NCI-H187 (cell line): ENCODE results near the gene S1PR5.
"Not testable (repeated sequence)": the region's sequence is repeated elsewhere in the genome, so short reads cannot be mapped to it uniquely, and the experiment has no call there.

Source experiments
- DNase-seq, 2 experiments: peaks; one replicate each; lab custom pipeline; 2025; lab: John Stamatoyannopoulos, UW

The S1PR5 gene

DNA sequence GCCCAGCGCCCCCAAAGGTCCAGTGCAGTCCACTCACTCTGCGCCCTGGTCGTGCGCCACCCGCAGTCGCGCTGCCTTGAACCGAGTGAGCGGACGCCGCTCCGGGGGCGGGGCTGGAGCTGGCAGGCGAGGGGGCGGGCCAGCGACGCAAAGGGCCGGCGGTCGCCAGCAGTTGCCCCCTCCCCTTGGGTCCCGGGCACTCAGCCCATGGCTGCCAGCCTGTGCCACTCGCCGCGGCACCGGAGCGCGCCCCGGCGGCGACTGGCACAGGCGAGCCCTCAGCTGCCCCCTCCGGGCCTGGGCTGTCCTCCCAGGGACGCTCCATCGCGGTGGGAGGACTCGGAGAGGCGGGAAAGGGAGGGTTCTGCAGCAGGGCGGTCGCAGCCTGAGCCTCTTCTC lies at the start of gene S1PR5:
S1PR5 (minus strand) TSS at position 87 of the 399 bp plus-strand sequence. CDS start 2,436 bp downstream, outside the sequence.
- DNase-seq, result no peak

- DNase-seq, result no peak
These were observed 49.6 kb upstream of the S1PR5 start for GRCh38 chr19:10566658-10567410.

GRCh38 chr19:10566408-10566657 lies 49.1 kb upstream of the S1PR5 start:
- no peak for DNase-seq

DNA sequence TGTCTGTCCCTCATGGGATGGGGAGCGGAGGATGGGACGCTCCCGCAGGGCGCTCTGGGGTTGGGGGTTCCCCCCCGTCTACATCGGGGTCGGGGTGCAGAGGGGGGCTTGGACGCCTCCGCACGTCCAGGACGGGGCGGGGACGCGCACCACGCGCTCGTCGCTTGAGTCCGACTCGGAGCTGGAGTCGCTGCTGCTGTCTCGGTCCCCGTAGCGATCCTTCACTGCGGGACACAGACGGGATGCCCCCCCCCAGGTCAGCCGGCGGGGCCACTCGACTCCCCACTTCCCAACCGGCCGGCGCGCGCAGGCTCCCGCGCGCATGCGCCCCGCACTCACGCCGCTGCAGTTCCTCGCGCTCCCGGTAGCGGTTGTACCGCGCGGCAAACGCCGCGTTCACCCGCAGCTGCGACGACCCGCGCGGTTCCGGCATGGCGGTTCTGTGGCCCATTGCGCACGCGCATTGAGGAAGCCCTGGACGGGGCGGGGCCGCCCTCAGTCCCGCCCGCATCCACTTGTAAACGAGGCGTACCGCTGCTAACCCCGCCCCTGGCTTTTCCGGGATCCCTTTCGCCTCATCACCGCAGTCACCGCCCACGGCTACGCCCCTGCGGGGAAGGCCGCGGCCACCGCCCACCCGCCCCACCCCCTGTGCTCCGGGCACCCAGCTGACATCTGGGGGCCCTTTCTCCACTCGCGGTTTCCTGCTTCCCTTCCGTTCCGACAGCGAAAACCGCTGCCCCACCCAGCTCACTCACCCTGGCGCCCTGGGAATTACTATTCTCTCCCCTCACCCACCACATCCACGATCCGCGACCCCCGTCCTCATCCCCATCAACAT lies 48.5 kb upstream of the S1PR5 start, which contains the start of gene KRI1:
KRI1 (minus strand) TSS at position 444 of the 841 bp plus-strand sequence; CDS start at position 433, 11 bp downstream.
- DNase-seq, result peak; percentile 83 to 88

DNA sequence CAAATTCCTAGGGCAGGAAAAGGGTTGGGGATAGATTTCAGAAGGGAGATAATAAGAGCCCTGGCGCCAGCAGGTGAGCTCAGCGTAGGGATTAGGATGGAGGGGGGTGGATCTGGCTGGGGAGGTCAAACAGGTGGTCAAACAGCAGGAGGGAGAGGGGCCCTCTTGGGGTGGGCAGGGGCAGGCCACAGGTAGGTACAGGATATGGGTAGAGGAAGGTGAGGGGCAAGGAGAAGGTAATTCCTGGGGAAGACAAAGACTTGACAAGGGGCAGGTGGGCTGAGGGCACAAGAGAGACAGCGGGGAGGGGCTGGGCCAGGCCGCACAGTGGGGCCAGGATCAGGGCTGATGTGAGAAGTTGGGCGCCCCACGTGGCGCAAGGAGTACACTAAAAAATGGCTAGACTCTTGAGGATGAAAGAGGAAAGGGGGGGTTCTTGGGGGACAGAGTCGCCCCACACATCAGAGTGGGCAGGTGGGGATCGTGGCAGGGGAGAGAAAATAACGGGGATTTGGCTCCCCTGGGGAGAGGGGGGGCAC lies 47.9 kb upstream of the S1PR5 start:
- no peak for DNase-seq

GRCh38 chr19:10562609-10563008 lies 45.4 kb upstream of the S1PR5 start:
- no peak for DNase-seq

GRCh38 chr19:10560154-10560553 lies 42.9 kb upstream of the S1PR5 start:
- no peak for DNase-seq

GRCh38 chr19:10557603-10558197 lies 40.5 kb upstream of the S1PR5 start:
- no peak for DNase-seq

- DNase-seq, result no peak
These were observed 38.3 kb upstream of the S1PR5 start for GRCh38 chr19:10555610-10555973.

DNA sequence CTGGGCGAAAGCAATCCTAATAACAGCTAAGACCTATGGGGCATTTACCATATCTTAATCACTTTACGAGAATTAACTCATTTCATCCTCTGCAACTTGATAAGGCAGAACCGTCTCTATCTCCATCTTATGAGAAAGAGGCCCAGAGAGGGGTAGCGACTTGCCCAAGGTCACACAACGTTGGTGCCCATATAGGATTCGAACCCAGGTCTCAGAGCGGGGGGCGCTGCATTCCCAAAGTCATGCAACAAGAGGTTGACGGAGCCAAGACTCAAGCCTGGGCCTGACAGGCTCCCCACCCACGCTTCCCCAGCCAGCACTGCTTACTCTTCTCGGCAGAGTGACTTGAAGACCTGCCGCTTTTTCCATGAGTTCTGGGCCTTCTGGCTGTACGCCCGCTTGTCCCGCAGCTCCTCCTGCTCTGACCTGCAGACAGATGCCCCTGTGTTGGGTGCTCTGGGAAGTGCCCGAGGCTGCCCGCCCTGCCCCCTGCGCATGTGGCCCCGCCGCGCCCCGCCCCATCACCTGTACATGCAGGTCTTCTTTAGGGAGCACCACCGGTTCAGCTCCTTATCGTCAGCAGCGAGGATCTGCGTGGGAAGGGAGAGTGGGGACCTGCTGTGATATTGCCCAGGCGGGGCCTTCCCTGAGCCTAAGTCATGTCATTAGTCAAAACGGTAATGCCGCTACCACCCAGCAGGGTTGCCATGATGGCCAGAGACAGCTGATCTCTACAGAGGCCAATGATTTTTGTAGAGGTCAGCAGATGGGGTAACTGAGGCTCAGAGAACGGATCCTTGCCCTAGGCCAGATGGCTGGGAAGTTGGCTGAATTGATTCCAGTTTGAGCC lies 37.7 kb upstream of the S1PR5 start:
- DNase-seq, result no peak

DNA sequence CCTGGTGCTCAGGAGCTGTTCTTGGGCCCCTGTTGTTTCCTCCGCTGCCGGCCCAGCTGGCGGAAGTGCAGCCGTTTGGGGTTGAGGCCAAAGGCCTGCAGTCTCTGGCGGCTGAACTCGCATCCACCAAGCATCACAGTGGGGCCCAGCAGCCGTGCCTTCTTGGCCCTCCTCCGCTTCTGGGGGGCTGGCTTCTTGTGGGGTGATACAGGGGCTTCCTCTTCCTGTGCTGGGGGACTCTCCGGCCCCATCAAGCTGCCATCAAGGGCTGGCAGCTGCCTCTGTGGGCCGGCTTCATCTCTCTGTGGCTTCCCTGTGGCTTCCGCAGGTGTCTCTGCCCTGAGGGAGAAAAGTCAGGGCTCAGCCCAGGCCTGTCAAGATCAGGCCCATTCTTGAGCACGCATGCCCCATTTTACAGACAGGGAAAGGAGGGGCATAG lies 36.7 kb upstream of the S1PR5 start:
- no peak for DNase-seq

DNA sequence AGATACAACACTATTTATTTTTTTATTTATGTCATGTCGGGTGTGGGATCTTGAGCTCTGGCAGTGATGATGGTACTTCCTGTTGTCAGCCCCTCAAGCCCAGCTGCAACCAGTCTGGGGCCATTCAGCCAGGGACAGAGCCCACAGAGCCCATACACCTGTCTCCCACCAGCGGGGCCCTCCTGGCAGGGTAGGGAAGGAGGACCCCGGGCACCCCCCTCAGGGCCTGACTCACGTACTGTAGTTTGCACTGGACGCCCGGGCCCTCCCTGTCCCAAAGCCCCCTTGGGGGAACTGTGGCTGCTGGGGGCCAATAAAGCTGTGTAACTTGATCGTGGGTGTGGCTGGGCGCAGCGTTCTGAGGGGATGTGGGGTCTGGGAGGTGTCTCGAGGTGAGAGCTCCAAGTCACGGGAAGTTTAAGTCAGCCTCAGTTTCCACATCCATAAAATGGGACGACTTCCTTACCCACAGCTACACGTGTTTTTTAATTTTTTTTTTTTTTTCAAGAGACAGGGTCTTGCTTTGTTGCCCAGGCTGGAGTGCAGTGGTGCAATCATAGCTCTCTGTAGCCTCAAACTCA lies 35.9 kb upstream of the S1PR5 start:
- DNase-seq, result no peak

- no peak for DNase-seq
These were observed 35.3 kb upstream of the S1PR5 start for GRCh38 chr19:10552510-10553053.

DNA sequence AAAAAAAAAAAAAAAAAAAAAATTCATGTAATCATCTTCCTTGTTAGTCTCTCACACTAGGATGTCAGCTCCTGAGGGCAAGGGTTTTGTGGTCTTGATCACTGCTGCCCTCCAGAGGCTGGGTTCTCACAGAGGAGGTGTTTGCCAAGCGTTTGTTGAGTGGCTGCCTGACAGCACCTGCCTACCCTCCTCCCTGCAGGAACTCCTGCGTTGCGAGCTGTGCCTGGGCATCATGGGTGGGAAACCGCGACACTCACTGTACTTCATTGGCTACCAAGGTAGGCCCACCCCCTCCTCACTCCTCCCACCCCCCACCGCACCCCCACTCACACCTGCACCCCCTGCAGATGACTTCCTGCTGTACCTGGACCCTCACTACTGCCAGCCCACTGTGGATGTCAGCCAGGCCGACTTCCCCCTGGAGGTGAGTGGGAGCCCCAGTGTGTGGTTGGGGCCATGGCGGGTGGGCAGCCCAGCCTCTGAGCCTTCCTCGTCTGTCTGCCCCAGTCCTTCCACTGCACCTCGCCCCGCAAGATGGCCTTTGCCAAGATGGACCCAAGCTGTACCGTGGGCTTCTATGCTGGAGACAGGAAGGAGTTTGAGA lies 34.6 kb upstream of the S1PR5 start:
- no peak for DNase-seq

DNA sequence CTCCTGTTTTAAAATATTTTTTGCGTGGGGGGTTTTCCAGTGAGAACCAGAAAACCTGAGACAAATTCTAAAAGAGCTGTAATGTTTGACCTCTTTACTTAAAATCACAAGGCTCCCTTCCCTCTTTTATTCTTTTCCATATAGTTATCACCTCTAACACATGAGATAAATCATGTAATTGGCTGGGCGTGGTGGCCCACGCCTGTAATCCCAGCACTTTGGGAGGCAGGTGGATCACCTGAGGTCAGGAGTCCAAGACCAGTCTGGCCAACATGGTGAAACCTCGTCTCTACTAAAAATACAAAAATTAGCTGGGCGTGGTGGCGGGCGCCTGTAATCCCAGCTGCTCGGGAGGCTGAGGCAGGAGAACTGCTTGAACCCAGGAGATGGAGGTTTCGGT lies 33.8 kb upstream of the S1PR5 start:
- DNase-seq, result not testable (repeated sequence)

DNA sequence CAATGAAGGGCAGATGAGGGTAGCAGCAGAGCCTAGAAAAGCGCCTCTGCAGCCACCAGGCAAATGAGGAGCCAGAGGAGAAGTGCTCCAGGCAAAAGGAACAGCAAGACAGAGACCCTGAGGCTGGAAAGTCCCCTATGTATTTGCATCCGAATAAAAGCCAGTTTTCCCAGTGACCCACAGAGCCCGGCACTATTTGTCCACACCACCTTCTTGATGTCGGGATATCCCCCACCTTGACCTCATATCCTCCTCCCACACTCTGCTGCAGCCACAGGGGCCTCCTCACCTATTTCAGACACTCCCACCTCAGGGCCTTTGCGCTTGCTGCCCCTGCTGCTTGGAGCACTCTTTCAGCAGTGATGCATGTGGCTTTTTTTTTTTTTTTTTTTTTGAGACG lies 33.1 kb upstream of the S1PR5 start:
- DNase-seq, result no peak

DNA sequence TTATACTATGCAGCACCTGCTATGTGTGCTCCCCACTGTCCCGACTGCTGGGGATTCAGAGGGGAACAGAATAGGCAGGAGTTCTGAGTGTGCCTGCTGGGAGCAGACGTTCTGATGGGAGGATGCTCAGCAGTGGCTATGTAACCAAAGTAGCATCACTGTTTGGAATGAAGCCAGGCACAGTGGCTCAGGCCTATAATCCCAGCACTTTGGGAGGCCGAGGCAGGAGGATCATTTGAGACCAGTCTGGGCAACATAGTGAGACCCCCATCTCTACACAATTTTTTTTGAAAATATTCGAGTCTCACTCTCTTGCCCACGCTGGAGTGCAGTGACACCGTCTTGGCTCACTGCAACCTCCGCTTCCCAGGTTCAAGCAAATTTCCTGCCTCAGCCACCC lies 32.5 kb upstream of the S1PR5 start:
- no peak for DNase-seq

DNA sequence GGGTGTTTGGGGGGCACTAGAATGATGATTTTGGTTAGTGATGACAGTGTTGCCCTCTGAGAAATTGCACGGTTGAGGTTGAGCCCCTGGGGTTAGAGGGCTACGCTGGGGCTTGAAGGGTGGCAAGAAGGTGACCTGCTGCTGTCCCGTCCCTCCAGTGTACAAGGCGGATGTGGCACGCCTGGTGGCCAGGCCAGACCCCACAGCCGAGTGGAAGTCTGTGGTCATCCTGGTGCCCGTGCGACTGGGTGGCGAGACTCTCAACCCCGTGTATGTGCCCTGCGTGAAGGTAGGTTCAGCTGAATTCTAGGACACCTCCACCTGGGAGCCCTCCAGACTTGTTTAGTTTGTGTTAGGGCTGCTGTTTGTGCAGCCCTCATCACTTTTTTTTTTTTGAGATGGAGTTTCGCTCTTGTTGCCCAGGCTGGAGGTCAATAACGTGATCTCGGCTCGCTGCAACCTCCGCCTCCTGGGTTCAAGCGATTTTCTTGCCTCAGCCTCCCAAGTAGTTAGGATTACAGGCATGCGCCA lies 31.6 kb upstream of the S1PR5 start:
- DNase-seq, result no peak

DNA sequence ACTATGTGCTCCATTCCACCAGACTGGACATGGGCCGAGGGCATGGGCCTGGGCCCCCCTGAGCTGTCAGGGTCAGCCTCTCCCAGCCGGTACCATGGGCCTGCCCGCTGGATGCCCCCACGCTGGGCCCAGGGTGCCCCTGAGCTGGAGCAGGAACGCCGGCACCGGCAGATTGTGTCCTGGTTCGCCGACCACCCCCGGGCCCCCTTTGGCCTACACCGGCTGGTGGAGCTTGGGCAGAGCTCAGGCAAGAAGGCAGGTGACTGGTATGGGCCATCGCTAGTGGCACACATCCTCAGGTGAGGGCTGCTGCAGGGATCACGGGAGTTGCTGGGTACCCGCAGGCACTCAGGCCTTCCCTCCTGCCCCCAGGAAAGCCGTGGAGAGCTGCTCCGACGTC lies 29.6 kb upstream of the S1PR5 start:
- no peak for DNase-seq

GRCh38 chr19:10544753-10545251 lies 27.6 kb upstream of the S1PR5 start:
- no peak for DNase-seq
